NT2/D1 (cell line): ENCODE data around the gene PLD4.

Experiments used
- SUZ12 ChIP-seq: IDR thresholded peaks from 2 replicates; pipeline ENCODE4 v1.6.1; 2011; ENCODE audit not compliant: insufficient read length, insufficient read depth; ENCODE audit errors: extremely low read depth
- YY1 ChIP-seq: IDR thresholded peaks from 2 replicates; pipeline ENCODE4 v1.6.1; 2011; ENCODE audit not compliant: insufficient read length, insufficient read depth
- ZNF274 ChIP-seq: IDR thresholded peaks from 2 replicates; pipeline ENCODE4 v1.6.1; 2011; ENCODE audit warnings: mild to moderate bottlenecking, low read depth, low read length

DNA sequence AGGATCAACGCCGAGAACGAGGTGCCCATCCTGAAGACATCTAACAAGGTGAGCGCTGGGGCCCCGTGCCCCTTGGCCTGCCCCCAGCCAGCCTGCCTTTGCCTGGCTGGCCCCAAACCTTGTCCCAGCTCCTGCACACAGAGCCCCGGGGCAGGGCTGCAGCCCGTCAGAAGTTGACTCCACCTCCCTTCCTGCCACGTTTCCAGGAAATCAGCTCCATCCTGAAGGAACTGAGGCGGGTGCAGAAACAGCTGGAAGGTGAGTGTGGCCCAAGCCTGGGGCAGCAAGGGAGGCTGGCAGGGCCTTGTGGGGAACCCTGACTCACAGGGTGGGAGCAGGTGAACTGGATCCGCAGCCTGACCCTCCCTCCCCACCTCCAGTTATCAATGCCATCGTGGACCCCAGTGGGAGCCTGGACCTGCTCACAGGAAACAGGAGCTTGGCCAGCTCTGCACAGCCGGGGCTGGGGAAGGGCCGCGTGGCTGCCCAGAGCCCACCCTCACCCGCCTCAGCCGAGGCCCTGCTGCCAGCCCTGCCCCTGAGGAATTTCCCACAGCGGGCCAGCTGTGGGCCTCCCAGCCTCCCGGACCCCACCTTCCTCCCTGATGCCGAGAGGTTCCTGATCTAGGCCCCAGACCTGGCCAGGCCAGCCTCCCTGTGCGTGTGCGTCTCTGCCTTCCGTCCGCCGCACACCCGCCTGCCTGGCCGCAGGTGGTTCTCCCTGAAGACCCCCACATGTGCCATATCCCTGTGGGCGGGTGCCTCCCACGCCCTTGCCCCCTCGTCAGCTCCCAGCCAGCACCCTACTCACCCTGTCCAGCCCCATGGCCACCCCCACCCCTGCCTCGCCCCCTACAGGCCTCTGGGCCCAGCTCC, 30.1 kb upstream of the PLD4 start:
- TF ChIP-seq SUZ12 (no peak), YY1 (no peak), ZNF274 (no peak)
